DMS53 treated with DMSO at 0.1 percent for 48 hours (cell line): Measurements from ENCODE around the gene AAMDC.
A peak's percentile ranks its signal among the peaks of the same experiment; 100 is the strongest.

Experiments used
- DNase-seq: peaks from one replicate; lab custom pipeline; 2025; ENCODE audit not compliant: unreplicated experiment; lab: John Stamatoyannopoulos, UW

AAMDC gene

DNA sequence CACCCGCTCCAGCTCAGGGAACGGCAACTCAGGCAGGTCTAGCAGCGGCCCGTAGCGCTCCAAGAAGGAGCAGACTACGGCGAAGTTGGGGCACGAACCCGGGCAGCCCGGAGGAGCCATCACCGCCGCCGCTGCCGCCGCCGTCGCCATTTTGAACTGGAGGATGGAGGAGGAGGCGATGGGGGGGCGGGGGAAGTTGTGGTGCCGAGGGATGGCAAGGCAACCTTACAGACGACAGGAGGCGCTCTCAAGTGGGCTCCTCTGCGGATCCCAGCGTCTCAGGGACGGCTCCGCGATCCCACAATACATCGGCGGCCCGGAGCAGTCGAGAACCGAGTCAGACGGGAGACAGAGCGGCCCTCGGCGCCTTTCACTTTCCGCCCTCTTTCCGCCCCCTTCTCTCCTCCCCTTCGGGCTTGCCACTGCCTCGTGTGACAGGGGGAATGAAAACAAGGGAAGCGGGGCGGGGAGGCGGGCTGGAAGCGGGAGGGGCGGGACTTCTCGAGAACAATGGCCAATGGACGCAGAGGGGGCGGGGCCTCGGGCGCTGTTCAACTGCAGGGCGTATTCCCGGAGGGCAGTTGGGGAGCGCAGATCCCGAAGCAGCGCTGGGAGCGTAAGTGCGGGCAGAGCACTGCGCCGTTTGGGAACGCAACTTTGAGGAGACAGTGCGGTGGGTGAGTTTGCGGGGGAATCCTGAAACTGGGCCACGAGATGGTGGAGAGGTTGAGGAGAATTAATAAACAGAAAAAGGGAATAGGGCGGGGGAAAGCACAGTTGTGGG lies at the start of gene AAMDC, which contains the start of gene RSF1:
TSS of gene AAMDC (plus strand) at position 580 of the 784 bp plus-strand sequence. CDS start 21,353 bp downstream, outside the sequence.
TSS of gene RSF1 (minus strand) at position 158 of the 784 bp plus-strand sequence. CDS start at position 150, 8 bp downstream.
- peak; percentile 99 for DNase-seq

DNA sequence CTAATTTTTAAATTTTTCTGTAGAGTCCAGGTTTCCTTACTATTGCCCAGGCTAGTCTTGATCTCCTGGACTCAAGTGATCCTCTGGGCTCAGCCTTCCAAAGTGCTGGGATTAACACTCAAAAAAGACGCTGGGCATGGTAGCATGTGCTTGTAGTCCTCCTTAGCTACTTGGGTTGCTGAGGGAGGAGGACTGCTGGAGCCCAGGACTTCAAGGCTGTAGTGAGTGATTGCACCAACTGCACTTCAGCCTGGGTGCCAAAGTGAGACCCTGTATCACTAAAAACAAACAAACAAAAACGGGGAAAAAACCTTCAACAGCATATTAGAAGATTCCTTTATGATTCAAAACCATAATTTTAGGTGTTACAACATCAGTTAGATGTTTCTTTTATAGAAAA lies 45.0 kb upstream of the AAMDC start:
- no peak for DNase-seq

DNA sequence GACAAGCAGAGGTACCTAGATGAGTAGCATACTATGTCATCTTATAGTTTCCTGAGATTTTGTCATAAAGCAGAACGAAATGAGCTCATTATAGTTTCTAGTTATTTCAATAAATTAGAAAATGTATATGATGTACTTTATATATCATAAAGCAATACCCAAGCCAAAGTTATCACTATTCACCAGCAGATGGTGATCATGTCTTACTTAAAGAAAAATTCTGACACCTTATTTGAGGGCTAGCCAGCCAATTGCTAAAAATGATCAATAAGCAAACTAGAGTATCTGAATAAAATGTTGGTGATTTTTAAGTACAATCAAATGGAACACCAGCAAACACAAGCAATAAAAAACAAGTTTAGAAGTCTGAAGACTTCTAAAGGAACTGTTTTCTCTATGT lies 44.5 kb upstream of the AAMDC start:
- peak; percentile 37 for DNase-seq

DNA sequence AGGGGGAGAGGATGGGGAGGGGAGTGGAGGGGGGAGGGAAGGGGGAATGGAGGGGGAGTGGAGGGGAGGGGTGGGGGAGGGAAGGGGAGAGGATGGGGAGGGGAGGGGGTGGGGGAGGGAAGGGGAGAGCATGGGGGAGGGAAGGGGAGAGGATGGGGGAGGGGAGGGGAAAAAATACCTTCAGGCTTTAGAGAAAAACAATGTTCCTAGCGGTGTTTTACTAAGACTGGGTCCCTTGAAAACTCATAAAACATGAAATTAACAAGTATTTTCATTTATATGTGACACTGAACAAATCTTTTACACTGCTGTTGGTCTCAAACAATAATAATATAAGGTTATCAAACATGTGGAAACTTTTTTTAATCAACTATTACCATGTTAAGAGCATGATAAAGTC lies 42.8 kb upstream of the AAMDC start:
- DNase-seq = no peak

DNA sequence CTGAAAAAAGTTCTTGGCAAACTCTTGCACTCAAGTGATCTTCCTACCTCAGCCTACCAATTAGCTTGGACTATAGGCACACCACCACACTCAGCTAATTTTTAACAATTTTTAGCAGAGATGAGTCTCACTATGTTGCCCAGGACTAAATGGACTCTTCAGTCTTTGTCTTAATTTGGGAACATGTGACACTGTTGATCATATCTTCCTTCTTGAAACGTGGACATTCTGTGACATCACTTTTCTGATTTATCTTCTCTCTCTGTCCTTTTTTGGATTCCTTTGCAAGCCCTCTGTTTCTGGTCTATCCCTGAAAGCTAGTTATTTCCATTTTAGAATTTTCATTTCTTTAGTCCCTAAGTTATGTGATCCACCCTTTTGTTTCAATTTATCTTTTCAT lies 42.4 kb upstream of the AAMDC start:
- no peak for DNase-seq

DNA sequence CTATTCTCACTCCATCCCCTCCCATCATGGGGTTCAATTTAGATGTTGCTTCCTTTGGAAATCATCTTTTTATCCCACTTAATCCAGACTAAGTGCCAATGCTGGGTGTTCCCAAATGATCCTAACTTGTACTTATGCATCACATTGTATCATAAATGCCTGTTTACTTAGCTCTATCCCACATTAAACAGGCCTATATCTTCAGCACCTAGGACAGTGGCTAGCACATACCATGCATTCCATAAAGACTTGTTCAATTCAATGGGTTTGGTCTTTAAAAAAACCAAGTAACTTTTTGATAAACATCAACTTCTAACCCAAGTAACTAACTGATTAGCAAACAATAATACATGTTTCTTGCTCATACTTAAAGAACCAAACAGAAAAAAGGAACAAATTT lies 41.0 kb upstream of the AAMDC start:
- no peak for DNase-seq

DNA sequence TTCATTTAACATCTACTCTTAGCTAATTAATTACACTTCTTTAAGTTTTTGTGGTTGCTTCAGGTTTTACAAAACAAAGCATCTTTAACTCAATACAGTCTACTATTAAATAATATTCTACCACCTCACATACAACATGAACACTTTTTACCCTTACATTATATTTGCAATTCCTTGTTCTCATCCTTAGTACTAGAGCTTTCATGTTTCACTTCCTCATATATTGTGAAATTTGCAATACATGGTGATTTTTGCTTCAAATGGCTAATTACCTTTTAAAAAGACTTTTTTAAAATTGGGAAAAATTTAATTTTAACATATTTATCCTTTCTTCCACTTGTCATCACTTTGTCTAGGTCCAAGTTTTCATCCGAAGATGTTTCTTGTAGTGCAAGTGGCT lies 37.9 kb upstream of the AAMDC start:
- DNase-seq = no peak

DNA sequence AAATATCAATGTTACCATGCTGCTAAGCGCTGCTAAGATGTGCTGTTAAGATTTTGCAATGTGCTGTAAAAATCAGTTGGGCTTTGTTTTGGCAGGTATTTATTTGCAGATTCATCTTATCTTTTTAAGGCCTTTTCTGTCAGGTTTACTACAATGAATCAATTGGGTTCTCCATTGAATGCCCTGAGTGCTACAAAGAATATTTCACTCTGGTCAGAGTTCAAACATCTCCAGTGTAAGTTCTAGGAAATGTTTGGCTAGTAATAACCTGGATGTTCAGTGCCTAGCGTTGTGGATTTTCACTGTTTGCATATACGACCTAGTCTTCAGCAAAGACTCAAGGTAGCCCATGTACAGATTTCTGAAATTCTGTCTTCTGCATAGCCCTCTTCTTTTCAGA lies 36.4 kb upstream of the AAMDC start:
- no peak for DNase-seq

DNA sequence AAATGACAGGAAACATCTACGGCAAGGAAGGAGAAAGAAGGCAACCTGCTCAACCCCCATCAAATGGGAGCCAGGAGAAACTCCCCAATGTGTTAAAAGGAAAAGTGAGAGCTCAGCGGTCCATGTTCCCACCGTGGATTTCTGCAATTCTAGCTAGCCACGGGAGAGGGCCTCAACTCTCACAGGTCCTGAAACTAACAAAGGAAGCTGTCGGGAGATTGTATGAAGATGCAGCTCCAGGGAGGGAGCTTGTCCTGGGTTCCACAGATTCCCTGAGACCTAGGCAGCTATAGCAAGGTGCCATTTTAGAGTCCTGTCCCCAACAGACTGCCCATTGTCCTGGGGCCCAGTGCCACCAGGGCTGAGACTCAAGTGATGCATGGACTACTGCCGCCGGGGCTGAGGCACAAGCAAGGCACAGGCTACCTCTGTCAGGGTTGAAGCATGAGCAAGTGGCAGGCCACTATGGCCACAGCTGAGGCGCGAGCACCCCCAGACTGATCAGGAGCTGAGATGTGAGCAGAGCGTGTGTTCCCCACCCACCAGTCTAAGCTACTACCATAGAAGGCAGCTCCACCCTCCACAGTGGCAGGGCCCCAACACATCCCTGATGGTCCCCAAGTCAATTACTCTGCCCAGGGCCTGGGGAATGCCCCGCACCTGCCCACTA lies 31.7 kb upstream of the AAMDC start:
- no peak for DNase-seq

DNA sequence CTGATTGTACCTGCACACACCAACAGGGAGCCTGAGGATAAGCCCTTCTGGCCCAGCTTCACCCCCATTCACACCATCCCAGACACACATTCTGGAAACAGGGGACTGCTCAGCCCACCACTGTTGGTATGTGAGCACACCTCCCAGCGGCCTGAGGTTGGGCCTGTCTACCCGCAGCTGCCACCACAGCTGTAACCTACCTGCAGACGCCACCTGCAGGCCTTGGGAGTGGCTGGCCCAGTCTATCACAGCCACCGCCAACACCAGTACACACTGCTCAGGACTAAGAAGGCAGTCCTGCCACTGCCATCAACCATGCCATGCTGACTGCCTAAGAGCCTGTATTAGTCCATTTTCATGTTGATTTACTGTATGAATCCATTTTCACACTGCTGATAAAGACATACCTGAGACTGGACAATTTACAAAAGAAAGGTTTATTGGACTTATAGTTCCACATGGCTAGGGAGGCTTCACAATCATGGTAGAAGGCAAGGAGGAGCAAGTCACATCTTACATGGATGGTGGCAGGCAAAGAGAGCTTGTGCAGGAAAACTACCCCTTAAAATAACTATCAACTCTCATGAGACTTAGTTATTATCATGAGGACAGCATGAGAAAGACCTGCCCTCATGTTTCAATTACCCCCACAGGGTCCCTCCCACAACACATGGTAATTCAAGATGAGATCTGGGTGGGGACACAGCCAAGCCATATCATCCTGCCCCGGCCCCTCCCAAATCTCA lies 31.0 kb upstream of the AAMDC start:
- DNase-seq = no peak

DNA sequence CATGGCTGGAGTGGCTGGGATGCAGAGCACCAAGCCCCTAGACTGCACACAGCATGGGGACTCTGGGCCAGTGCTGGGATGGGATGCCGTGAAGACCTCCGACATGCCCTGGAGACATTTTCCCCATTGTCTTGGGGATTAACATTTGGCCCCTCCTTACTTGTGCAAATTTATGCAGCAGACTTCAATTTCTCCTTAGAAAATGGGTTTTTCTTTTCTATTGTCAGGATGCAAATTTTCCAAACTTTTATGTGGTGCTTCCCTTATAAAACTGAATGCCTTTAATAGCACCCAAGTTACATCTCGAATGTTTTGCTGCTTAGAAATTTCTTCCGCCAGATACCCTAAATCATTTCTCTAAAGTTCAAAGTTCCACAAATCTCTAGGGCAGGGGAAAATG lies 29.6 kb upstream of the AAMDC start:
- DNase-seq = no peak

DNA sequence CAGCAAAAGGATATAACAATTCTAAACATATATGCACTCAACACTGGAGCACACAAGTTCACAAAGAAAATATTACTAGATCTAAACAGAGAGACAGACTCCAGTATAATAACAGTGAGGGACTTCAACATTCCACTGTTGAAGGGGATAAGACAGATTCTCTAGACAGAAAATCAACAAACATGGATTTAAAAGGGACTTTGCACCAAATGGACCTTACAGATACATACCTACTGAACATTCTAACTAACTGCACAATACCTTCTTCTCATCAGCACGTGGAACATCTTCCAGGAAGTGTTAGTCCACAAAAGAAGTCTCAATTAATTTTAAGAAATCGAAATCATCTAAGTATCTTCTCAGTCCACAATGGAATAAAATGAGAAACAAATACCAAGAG lies 27.0 kb upstream of the AAMDC start:
- no peak for DNase-seq

DNA sequence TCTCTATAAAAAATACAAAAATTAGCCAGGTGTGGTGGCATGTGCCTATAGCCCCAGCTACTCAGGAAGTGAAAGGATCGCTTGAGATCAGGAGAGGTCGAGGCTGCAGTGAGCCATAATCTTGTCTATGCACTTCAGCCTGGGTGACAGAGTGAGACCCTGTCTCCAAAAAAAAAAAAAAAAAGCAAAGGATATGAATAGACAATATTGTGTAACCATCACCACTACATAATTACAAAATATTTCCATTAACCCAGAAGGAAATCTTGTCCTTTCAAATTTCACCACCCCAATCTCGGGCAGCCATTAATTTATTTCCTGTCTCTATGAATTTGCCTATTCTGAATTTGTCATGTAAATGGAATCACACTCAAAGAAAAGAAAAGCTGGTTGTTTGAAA lies 21.6 kb upstream of the AAMDC start:
- no peak for DNase-seq

DNA sequence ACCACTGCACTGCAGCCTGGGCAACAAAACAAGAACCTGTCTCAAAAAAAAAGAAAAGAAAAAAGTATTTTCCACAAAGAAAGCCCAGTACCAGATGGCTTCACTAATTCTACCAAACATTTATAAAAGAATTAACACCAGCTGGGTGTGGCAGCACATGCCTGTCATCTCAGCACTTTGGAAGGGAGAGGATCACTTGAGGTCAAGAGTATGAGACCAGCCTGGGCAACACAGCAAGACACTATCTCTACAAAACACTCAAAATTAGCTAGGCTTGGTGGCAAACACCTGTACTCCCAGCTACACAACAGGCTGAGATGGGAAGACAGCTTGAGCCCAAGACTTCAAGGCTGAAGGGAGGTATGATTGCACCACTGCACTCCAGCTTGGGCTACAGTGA lies 20.5 kb upstream of the AAMDC start:
- DNase-seq = no peak

DNA sequence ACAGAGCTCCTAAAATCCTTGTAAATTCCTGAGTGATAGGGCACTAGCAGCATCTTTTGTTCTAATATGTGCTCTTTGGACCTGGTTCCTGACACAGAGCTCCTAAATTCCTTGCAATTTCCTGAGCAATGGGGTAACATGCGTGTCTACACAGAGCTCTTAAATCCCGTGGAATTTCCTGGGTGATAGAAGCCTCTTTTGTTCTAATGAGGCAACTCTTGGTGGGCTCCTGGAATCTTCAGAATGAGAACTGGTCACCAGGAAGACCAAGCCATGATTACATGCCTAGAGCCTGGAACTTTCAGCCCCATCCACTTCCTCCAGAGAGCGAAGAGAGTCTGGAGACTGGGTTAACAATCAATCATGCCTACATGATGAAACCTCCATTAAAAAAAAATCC lies 19.5 kb upstream of the AAMDC start:
- no peak for DNase-seq

DNA sequence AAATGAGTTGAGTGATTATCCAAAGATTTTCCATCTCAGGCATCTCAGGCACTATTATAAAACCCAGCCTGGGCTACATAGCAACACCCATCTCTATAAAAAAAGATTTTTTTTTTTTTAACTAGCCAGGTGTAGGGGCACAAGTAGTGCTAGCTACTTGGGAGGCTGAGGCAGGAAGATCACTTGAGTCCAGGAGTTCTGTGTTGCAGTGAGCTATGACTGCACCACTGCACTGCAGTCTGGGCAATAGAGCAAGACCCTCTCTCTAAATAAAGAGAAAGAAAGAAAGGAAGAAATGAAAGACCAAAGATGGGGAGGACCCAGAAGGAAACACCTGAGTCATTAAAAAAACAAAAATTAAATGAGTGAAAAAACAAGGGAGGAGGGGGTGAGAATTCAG lies 14.5 kb upstream of the AAMDC start:
- no peak for DNase-seq

DNA sequence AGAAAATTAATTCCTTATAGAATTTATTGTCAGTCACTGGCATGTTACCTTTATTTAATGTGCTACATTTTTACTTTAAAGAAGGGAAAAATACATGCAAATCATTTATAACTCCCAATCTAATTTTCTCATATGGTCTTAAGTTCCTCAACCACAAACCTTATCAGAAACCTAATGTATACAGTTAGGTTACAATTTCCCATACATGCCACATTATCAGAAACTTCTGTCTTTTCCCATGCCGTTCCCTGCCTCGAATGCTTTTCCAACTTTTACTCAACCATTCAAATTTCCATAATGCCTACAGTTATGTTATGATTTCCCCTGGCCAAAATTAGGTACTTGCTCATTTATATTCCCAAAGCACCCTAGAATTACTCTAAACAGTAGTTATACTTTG lies 14.0 kb upstream of the AAMDC start:
- DNase-seq = no peak

DNA sequence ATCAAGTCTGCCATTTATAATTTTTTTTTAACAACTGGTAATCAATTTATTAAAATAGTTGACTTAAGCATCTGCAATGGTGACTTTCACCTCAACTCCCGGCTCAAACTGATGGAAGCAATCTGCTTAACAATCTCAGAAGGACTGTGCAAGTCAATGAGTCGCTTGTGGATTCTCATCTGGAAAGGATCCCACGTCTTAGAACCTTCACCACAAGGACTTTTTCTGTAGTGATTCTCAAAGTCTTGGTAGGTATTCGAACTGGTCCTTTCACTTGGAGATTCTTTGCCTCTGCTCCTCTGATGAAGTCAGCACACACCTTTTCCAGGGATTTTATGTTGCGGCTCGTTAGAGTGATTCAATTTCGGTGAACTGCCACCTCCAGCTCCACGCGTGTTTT lies 7.7 kb upstream of the AAMDC start:
- DNase-seq = no peak

DNA sequence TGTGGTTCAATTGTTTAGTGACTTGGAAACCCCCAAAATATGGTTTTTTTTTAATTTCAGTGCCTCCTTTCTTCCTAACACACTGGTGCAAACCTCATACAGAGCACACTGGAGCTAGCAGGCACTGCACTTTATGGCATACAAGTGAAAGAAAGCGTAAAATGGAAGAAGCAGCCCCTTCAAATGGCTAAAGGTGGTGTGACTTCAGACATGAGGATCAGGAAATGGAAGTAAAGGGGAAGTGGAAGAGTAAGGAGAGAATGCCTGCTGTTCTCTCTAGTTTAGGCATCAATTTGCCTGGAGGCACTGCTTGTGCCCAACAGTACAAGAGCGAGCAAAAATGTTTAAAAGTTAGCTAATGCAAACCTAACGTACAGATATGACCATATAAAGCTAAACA lies 6.1 kb upstream of the AAMDC start:
- DNase-seq = no peak

DNA sequence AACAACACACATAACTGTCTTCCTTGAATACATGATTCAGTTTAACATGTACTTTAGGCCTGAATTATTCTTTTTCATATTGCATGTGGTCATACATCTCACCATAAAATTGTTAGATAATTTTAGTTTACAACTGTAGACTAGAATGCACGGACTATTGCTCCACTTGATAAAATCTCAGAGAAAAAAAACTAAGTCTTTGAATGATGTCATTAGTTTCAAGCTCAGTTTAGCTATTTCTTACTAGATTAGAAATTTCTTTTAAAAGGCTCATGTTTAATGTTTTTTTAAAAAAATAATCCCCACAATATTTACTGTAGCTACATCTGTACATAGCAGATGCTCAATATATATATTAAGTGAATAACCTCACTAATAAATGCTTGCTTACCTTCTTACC lies 5.5 kb upstream of the AAMDC start:
- DNase-seq = no peak

DNA sequence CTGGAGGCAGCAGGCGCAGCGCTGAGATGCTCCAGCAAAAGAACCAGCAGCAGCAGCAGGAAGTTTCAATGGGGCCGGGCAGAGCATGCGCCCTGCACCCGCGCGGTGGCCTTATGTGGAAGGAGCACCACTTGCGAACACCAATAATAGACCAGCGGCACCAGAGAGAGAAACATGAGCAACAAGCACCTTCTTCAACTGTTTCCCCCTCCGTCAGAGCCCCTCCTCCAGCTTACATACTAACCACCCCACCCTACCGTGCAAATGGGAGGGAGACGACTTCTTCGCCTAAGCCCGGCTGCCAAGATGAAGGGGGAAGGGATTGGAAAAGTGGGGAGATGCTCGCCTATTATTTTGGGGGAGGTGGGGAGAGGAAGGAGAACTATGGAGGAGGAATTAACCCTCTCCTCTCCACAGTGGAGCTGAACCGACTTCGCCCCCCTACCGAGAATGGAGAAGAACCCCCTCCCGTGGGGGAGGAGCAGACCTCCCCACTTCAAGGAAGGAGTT lies 1.5 kb upstream of the AAMDC start:
- peak; percentile 97 for DNase-seq
